Measurements from ENCODE around the gene TRIM29. TPM values are rescaled to one million over a fixed set of nuclear protein-coding genes. Genes with fewer than 3 reads are reported as not detected.

TRIM29 gene
- polyA plus RNA-seq, 5 donors: 0.21 to 1.1 (median 0.81) TPM

GRCh38 chr11:120141113-120141767 is 3.3 kb upstream of the TRIM29 start:
- DNase-seq: no peak

- DNase-seq: no peak
Measured at GRCh38 chr11:120139316-120140069, 1.6 kb upstream of the TRIM29 start.

- no peak for DNase-seq
Measured at GRCh38 chr11:120137187-120137610, 714 bp downstream of the TRIM29 start.

GRCh38 chr11:120136356-120136755 is 1.6 kb downstream of the TRIM29 start:
- DNase-seq: no peak

GRCh38 chr11:120135838-120136237 is 2.1 kb downstream of the TRIM29 start:
- no peak for DNase-seq

- DNase-seq: no peak
Measured at GRCh38 chr11:120134931-120135228, 3.0 kb downstream of the TRIM29 start.

GRCh38 chr11:120134106-120134930 is 3.6 kb downstream of the TRIM29 start:
- DNase-seq: no peak

GRCh38 chr11:120133216-120134105 is 4.5 kb downstream of the TRIM29 start:
- no peak for DNase-seq

GRCh38 chr11:120132645-120133185 is 5.2 kb downstream of the TRIM29 start:
- no peak for DNase-seq

GRCh38 chr11:120131941-120132644 is 5.8 kb downstream of the TRIM29 start:
- no peak for DNase-seq

GRCh38 chr11:120130991-120131760 is 6.7 kb downstream of the TRIM29 start:
- DNase-seq: no peak

GRCh38 chr11:120130176-120130980 is 7.5 kb downstream of the TRIM29 start:
- no peak for DNase-seq

- DNase-seq: no peak
Measured at GRCh38 chr11:120129570-120129969, 8.3 kb downstream of the TRIM29 start.

GRCh38 chr11:120128392-120129119 is 9.4 kb downstream of the TRIM29 start:
- peak in 1 of 2 donors; percentile 11 for DNase-seq

GRCh38 chr11:120127236-120127635 is 10.7 kb downstream of the TRIM29 start:
- no peak for DNase-seq

GRCh38 chr11:120126620-120127019 is 11.3 kb downstream of the TRIM29 start:
- DNase-seq: no peak

- no peak for DNase-seq
Measured at GRCh38 chr11:120125509-120125908, 12.4 kb downstream of the TRIM29 start.

GRCh38 chr11:120125024-120125423 is 12.9 kb downstream of the TRIM29 start:
- DNase-seq: no peak
